H1 (cell line): Measurements from ENCODE around the gene ADM2.

Experiments
- MAFK ChIP-seq: IDR thresholded peaks from 2 replicates; pipeline ENCODE4 v1.6.1; 2012; ENCODE audit warnings: low read depth, mild to moderate bottlenecking, improper control_type of control experiment, low read length
- POLR2A ChIP-seq, 2 experiments: IDR thresholded peaks; 1 replicate in 1 of 2; 2 replicates in 1 of 2; pipeline ENCODE4 v1.6.1; 2011; ENCODE audit warnings: low read depth in 2 of 2, low read length in 2 of 2, mild to moderate bottlenecking in 2 of 2; ENCODE audit errors: control extremely low read depth in 1 of 2
- SIX5 ChIP-seq: IDR thresholded peaks from 2 replicates; pipeline ENCODE4 v1.6.1; 2011; ENCODE audit warnings: mild to moderate bottlenecking, low read depth, low read length
- TF ChIP-seq, protein P1 (sequence below), 3 experiments: IDR thresholded peaks; 1 replicate in 2 of 3; 2 replicates in 1 of 3; pipeline versions ENCODE4 v1.5.1 to v1.6.1; 2011; ENCODE audit warnings: low read length in 3 of 3, mild to moderate bottlenecking in 3 of 3, inconsistent platforms in 2 of 3, low read depth in 1 of 3, moderate library complexity in 1 of 3; ENCODE audit not compliant: insufficient read depth in 1 of 3; ENCODE audit errors: control extremely low read depth in 1 of 3
- TF ChIP-seq, protein P2 (sequence below): IDR thresholded peaks from 2 replicates; pipeline ENCODE4 v1.6.1; 2012; ENCODE audit warnings: inconsistent platforms

DNA sequence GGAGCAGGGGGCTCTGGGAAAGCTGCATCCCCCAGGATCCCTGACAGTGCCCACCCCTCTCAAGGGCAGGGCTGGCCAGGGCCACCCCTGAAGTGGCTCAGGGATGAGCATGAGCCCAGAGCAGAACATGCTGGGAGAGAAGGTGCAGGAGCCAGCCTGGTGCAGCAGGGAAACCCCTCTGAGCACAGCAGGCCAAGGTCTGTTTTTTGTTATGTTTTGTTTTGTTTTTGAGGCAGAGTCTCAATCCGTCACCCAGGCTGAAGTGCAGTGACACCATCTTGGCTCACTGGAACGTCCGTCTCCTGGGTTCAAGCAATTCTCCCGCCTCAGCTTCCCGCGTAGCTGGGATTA lies 5.7 kb upstream of the ADM2 start:
- TF ChIP-seq SIX5, result no peak
- TF ChIP-seq, protein P1, sequence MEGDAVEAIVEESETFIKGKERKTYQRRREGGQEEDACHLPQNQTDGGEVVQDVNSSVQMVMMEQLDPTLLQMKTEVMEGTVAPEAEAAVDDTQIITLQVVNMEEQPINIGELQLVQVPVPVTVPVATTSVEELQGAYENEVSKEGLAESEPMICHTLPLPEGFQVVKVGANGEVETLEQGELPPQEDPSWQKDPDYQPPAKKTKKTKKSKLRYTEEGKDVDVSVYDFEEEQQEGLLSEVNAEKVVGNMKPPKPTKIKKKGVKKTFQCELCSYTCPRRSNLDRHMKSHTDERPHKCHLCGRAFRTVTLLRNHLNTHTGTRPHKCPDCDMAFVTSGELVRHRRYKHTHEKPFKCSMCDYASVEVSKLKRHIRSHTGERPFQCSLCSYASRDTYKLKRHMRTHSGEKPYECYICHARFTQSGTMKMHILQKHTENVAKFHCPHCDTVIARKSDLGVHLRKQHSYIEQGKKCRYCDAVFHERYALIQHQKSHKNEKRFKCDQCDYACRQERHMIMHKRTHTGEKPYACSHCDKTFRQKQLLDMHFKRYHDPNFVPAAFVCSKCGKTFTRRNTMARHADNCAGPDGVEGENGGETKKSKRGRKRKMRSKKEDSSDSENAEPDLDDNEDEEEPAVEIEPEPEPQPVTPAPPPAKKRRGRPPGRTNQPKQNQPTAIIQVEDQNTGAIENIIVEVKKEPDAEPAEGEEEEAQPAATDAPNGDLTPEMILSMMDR (IDR thresholded peaks at IDR 0.05; ENCODE audit: control extremely low read depth in 1 of 3, insufficient read depth in 1 of 3, low read depth in 1 of 3, low read length in 3 of 3), result no peak
- TF ChIP-seq, protein P2, sequence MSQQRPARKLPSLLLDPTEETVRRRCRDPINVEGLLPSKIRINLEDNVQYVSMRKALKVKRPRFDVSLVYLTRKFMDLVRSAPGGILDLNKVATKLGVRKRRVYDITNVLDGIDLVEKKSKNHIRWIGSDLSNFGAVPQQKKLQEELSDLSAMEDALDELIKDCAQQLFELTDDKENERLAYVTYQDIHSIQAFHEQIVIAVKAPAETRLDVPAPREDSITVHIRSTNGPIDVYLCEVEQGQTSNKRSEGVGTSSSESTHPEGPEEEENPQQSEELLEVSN, result no peak
- no peak for TF ChIP-seq MAFK
- TF ChIP-seq POLR2A (IDR thresholded peaks at IDR 0.05; ENCODE audit: control extremely low read depth in 1 of 2, low read depth in 2 of 2, low read length in 2 of 2), result no peak
